Measurements from ENCODE around the gene TNFRSF4.

Gene TNFRSF4

DNA sequence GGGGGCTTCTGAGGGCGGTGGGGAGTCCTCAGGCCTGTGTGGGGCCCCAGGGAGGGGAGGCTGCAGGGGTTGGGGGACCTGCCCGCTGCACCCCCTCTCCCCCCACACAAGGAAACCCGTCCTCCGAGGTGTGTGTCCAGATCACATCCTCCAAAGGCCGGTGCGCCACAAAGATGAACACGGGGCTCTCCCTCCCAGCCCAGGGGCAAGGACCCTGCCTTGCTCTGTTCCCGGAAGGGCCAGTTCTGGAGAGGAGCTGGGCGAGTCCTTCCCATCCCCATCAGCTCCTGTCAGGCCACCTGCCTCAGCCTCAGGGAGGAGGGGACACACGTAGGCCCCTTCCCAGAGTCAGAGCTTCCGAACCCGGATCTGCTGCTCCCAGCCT, 42.8 kb downstream of the TNFRSF4 start:
- H3K4me3 ChIP-seq (ENCODE audit: control insufficient read depth in 1 of 7, extremely low read depth in 1 of 7, insufficient read depth in 4 of 7, low read depth in 2 of 7, low read length in 6 of 7): no peak overlapping the region
- WGBS (ENCODE audit: insufficient coverage): 100% methylated on average over 5 of the region's 12 CpGs
- CTCF ChIA-PET: interaction anchor here (0.6 to 1.0 kb wide), 2 partner anchors 24 to 27 kb away, joined by 3 read pairs; no protein-coding TSS in a partner anchor

DNA sequence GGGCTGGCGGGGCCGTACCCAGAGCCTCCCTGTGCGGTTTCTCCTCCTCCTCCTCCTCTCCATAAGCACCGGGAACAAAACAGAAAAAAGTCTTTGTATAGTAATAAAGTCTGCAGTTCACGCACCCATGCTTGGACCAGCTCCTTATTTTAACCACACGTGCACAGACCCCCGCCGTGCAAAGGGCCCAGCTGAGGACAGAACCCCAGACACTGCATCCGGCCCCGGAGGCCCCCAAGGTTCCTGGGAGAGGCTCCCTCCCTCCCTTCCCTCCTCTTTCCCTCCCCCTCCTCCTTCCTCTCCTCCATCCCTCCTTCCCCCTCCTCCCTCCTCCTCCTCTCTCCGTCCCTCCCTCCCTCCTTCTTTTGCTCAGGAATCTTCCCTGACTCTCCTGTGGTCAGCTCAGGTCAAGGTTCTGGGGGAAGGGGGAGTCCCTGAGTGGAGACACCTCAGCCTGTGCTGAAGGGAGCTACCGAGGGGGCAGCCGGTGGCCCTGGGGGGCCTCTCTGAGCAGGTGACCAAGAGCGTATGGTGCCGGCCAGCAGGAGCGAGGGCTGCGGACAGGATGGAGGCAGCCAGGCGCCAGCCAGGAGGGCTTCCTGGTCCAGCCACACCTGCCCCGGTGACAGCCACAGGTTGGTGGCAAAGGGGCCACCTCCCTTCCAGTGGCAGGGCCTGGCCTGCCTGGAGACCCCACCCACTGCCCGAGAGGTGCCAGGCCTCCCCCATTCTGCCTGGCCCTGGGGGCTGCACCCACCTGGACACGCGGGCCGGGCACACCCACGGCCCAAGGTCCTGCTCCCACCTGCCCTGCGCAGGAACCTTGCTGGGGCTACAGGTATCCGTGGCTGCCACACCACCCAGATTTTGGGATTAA, 43.5 kb downstream of the TNFRSF4 start:
- CTCF ChIA-PET: interaction anchor here (0.6 to 1.8 kb wide), 7 partner anchors 11 to 54 kb away, joined by 3 to 6 read pairs (median 3); no protein-coding TSS in a partner anchor
- 46% methylated on average over 16 of the region's 26 CpGs for WGBS (ENCODE audit: insufficient coverage)
- peaks cover 0 to 66% (median 34%) of the 10 kb centered on the region in 4 experiments for H3K4me1 ChIP-seq (ENCODE audit: control extremely low read depth in 1 of 4, control insufficient read depth in 4 of 4, insufficient read depth in 4 of 4, low read length in 3 of 4)
- H3K9me3 ChIP-seq (ENCODE audit: control extremely low read depth in 1 of 5, control insufficient read depth in 4 of 5, insufficient read depth in 2 of 5, low read depth in 1 of 5, low read length in 4 of 5): peaks cover 0 to 3% (median 0%) of the 10 kb centered on the region in 5 experiments
- DNase-seq: no peak
- POLR2A ChIA-PET: interaction anchor here (0.9 kb wide), 1 partner anchor 9 kb away, joined by 3 read pairs; no protein-coding TSS in a partner anchor
- H3K27ac ChIP-seq (ENCODE audit: insufficient read depth in 1 of 2, low read depth in 1 of 2, low read length in 2 of 2, poor library complexity in 1 of 2, severe bottlenecking in 2 of 2): no peak overlapping the region
- H3K27me3 ChIP-seq (replicated peaks in 2 of 5; ENCODE audit: control insufficient read depth in 4 of 5, insufficient read depth in 5 of 5, low read length in 4 of 5): peaks cover 0 to 31% (median 4%) of the 10 kb centered on the region in 5 experiments
- no peak overlapping the region for H3K4me3 ChIP-seq (ENCODE audit: control insufficient read depth in 1 of 7, extremely low read depth in 1 of 7, insufficient read depth in 4 of 7, low read depth in 2 of 7, low read length in 6 of 7)
- H3K36me3 ChIP-seq (ENCODE audit: control insufficient read depth in 4 of 4, insufficient read depth in 4 of 4, low read length in 3 of 4): no peaks in the 10 kb centered on the region

More for the DNA sequence above, 42.8 kb downstream of the TNFRSF4 start:
- no peak overlapping the region for H3K27ac ChIP-seq (ENCODE audit: insufficient read depth in 1 of 2, low read depth in 1 of 2, low read length in 2 of 2, poor library complexity in 1 of 2, severe bottlenecking in 2 of 2)
- peaks cover 0 to 38% (median 4%) of the 10 kb centered on the region in 5 experiments for H3K27me3 ChIP-seq (replicated peaks in 2 of 5; ENCODE audit: control insufficient read depth in 4 of 5, insufficient read depth in 5 of 5, low read length in 4 of 5)
- H3K36me3 ChIP-seq (ENCODE audit: control insufficient read depth in 4 of 4, insufficient read depth in 4 of 4, low read length in 3 of 4): no peaks in the 10 kb centered on the region
- no peak for DNase-seq
- H3K9me3 ChIP-seq (ENCODE audit: control extremely low read depth in 1 of 5, control insufficient read depth in 4 of 5, insufficient read depth in 2 of 5, low read depth in 1 of 5, low read length in 4 of 5): peaks cover 0 to 3% (median 0%) of the 10 kb centered on the region in 5 experiments
- H3K4me1 ChIP-seq (ENCODE audit: control extremely low read depth in 1 of 4, control insufficient read depth in 4 of 4, insufficient read depth in 4 of 4, low read length in 3 of 4): peaks cover 0 to 60% (median 32%) of the 10 kb centered on the region in 4 experiments
- POLR2A ChIA-PET: no interaction called here

DNA sequence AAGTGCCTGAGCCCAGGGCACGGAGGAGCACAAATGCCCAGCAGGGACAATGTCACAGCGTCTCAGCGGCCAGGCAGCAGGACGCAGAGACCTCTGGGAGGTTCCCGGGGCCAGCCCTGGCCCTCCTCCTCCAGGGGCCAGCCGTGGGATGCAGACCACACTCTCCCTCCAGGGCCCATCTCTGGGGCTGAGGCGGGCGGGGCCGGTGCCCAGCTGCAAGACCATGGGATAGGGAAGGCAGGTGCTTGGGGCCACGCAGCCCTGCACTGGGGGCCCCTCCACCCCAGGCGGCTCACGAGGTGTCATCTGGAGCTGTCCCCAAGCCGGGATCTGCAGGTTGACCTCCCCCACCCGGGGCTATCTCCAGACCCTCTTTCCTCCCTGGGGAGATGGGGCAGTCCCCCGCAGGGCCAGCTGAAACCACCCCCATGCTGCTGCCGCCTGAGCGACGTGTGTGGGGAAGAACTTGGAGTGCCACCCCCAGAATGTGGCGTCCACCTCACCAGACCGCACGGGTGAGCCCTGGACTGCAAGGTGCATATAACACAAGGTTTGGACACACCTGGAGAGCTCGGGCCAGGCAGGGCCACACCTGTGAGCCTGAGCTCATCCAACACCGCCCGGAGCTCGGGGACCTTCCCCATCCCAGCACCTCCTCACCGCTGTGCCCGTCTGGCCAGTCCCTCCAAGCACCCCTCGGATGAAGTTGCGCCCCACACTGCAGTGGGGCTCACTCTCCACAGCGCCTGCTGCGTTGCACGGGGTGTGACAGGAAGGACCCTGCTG, 44.3 kb downstream of the TNFRSF4 start:
- DNase-seq: no peak
- H3K4me3 ChIP-seq (ENCODE audit: control insufficient read depth in 1 of 7, extremely low read depth in 1 of 7, insufficient read depth in 4 of 7, low read depth in 2 of 7, low read length in 6 of 7): no peak overlapping the region
- ChIA-PET CTCF (interaction anchor here (0.8 to 1.8 kb wide), 5 partner anchors 10 to 53 kb away, joined by 3 to 6 read pairs (median 4); no protein-coding TSS in a partner anchor), POLR2A (interaction anchor here (0.9 to 1.5 kb wide), 3 partner anchors 8 to 43 kb away, joined by 3 to 4 read pairs (median 4); no protein-coding TSS in a partner anchor)
- WGBS (ENCODE audit: insufficient coverage): 75% methylated on average over 21 of the region's 32 CpGs
- no peak overlapping the region for H3K27ac ChIP-seq (ENCODE audit: insufficient read depth in 1 of 2, low read depth in 1 of 2, low read length in 2 of 2, poor library complexity in 1 of 2, severe bottlenecking in 2 of 2)
- peaks cover 0 to 66% (median 34%) of the 10 kb centered on the region in 4 experiments for H3K4me1 ChIP-seq (ENCODE audit: control extremely low read depth in 1 of 4, control insufficient read depth in 4 of 4, insufficient read depth in 4 of 4, low read length in 3 of 4)
- peaks cover 0 to 30% (median 4%) of the 10 kb centered on the region in 5 experiments for H3K27me3 ChIP-seq (replicated peaks in 2 of 5; ENCODE audit: control insufficient read depth in 4 of 5, insufficient read depth in 5 of 5, low read length in 4 of 5)
- no peaks in the 10 kb centered on the region for H3K9me3 ChIP-seq (ENCODE audit: control extremely low read depth in 1 of 5, control insufficient read depth in 4 of 5, insufficient read depth in 2 of 5, low read depth in 1 of 5, low read length in 4 of 5)
- no peaks in the 10 kb centered on the region for H3K36me3 ChIP-seq (ENCODE audit: control insufficient read depth in 4 of 4, insufficient read depth in 4 of 4, low read length in 3 of 4)

DNA sequence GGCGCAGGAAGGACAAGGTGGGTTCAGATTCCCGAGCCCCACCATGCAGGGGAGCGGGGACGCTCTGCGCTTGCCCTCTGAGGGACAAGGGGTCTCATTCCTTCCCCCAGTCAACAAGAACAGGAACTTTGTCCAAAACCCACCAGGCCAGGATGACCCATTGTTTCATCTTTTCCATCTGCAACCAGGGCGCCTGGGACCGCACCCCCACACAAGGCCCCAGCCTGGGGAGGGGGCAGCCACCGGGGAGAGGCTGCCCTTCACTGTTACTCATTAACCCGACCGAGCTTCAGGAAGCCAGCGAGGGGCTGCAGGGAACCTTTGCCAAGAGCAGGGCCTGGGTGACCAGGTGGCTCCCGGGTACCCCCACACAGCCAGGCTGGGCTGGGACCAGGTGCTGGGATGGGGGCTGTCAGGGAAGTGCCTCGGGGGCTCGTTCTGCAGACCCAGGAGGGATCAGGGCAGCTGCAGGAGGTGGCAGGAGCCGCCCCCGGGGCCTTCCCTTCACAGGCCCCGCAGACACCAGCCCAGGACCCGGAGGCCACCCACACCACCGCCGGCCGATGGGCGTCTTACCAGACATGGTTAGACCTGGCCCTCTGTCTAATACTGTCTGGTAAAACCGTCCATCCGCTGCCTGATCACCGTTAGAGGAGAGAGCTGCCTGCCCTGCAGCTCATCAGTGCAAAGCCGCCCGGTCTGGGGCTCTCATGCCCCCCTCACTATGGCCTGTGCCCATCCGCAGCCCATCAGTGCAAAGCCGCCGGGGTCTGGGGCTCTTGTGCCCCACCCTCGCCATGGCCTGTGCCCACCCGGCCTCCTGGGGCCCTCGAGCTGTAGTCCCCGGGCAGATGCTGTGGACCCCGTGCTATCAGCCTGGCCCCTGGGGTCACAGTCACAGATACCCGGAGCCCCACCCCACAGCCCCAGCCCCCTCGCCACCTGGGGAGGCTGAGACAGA, 45.2 kb downstream of the TNFRSF4 start:
- ChIA-PET POLR2A (interaction anchor here (0.9 to 1.5 kb wide), 3 partner anchors 8 to 44 kb away, joined by 3 to 4 read pairs (median 4); no protein-coding TSS in a partner anchor), CTCF (interaction anchor here (0.6 to 1.8 kb wide), 4 partner anchors 9 to 109 kb away, joined by 3 to 6 read pairs (median 4); no protein-coding TSS in a partner anchor)
- Histone ChIP-seq H3K4me3 (ENCODE audit: control insufficient read depth in 1 of 7, extremely low read depth in 1 of 7, insufficient read depth in 4 of 7, low read depth in 2 of 7, low read length in 6 of 7) (no peak overlapping the region), H3K4me1 (ENCODE audit: control extremely low read depth in 1 of 4, control insufficient read depth in 4 of 4, insufficient read depth in 4 of 4, low read length in 3 of 4) (peaks cover 0 to 61% (median 27%) of the 10 kb centered on the region in 4 experiments), H3K36me3 (ENCODE audit: control insufficient read depth in 4 of 4, insufficient read depth in 4 of 4, low read length in 3 of 4) (no peaks in the 10 kb centered on the region), H3K27ac (ENCODE audit: insufficient read depth in 1 of 2, low read depth in 1 of 2, low read length in 2 of 2, poor library complexity in 1 of 2, severe bottlenecking in 2 of 2) (no peak overlapping the region), H3K27me3 (replicated peaks in 2 of 5; ENCODE audit: control insufficient read depth in 4 of 5, insufficient read depth in 5 of 5, low read length in 4 of 5) (peaks cover 0 to 26% (median 2%) of the 10 kb centered on the region in 5 experiments), H3K9me3 (ENCODE audit: control extremely low read depth in 1 of 5, control insufficient read depth in 4 of 5, insufficient read depth in 2 of 5, low read depth in 1 of 5, low read length in 4 of 5) (no peaks in the 10 kb centered on the region)
- 95% methylated on average over 34 of the region's 37 CpGs for WGBS (ENCODE audit: insufficient coverage)
- DNase-seq: no peak

DNA sequence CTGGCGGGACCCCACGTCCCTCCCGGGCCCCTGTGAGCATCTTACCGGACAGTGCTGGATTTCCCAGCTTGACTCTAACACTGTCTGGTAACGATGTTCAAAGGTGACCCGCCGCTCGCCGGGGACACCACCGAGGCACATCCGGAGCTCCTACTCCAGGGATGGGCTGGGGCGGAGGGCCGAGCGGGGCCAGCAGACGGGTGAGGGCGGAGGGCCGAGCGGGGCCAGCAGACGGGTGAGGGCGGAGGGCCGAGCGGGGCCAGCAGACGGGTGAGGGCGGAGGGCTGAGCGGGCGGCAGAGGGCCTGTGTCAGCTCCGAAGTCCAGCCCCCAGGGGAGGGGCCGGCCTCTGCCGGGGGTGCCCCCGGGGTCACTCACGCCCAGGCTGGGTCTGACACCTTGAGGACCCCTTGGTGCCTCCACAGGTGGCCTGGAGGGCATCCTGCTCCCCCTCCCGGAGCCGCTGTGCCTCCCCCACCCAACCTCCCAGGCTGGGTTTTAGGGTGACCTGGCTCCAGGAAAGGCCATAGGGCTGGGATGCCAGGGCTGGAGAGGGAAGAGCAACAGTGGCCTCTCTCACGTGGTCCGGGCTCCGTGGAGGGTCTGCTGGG, 46.0 kb downstream of the TNFRSF4 start:
- ChIA-PET POLR2A (interaction anchor here (1.3 kb wide), 1 partner anchor 11 kb away, joined by 4 read pairs; no protein-coding TSS in a partner anchor), CTCF (interaction anchor here (0.6 kb wide), 1 partner anchor 108 kb away, joined by 3 read pairs; no protein-coding TSS in a partner anchor)
- H3K4me3 ChIP-seq (ENCODE audit: control insufficient read depth in 1 of 7, extremely low read depth in 1 of 7, insufficient read depth in 4 of 7, low read depth in 2 of 7, low read length in 6 of 7): no peak overlapping the region
- no peaks in the 10 kb centered on the region for H3K36me3 ChIP-seq (ENCODE audit: control insufficient read depth in 4 of 4, insufficient read depth in 4 of 4, low read length in 3 of 4)
- H3K27me3 ChIP-seq (replicated peaks in 2 of 5; ENCODE audit: control insufficient read depth in 4 of 5, insufficient read depth in 5 of 5, low read length in 4 of 5): peaks cover 0 to 23% (median 0%) of the 10 kb centered on the region in 5 experiments
- no peaks in the 10 kb centered on the region for H3K9me3 ChIP-seq (ENCODE audit: control extremely low read depth in 1 of 5, control insufficient read depth in 4 of 5, insufficient read depth in 2 of 5, low read depth in 1 of 5, low read length in 4 of 5)
- H3K27ac ChIP-seq (ENCODE audit: insufficient read depth in 1 of 2, low read depth in 1 of 2, low read length in 2 of 2, poor library complexity in 1 of 2, severe bottlenecking in 2 of 2): no peak overlapping the region
- DNase-seq: no peak
- WGBS (ENCODE audit: insufficient coverage): 92% methylated on average over 28 of the region's 36 CpGs
- H3K4me1 ChIP-seq (ENCODE audit: control extremely low read depth in 1 of 4, control insufficient read depth in 4 of 4, insufficient read depth in 4 of 4, low read length in 3 of 4): peaks cover 0 to 54% (median 20%) of the 10 kb centered on the region in 4 experiments

DNA sequence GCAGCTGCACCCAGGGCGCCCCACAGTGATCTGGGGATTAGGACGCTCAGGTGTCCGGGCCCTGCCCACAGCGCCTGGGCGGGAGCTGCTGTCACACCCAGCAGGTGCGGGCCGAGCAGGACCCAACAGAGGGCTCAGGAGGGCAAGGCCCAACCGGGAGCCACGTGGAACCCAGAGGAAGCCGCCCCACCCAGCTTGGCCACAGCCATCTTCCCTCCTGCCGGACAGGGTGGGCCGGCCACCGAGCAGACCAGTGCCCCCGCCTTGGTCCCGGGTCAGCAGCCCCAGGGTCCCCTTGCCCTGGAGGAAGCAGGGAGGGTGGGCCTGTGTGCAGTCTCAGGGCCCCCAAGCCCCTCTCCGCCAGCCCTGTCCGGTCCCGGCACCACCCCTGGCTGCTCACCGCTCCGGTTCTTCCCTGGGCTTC, 46.5 kb downstream of the TNFRSF4 start:
- DNase-seq: no peak
- Histone ChIP-seq H3K4me3 (ENCODE audit: control insufficient read depth in 1 of 7, extremely low read depth in 1 of 7, insufficient read depth in 4 of 7, low read depth in 2 of 7, low read length in 6 of 7) (no peak overlapping the region), H3K4me1 (ENCODE audit: control extremely low read depth in 1 of 4, control insufficient read depth in 4 of 4, insufficient read depth in 4 of 4, low read length in 3 of 4) (peaks cover 0 to 54% (median 19%) of the 10 kb centered on the region in 4 experiments), H3K9me3 (ENCODE audit: control extremely low read depth in 1 of 5, control insufficient read depth in 4 of 5, insufficient read depth in 2 of 5, low read depth in 1 of 5, low read length in 4 of 5) (no peaks in the 10 kb centered on the region), H3K27ac (ENCODE audit: insufficient read depth in 1 of 2, low read depth in 1 of 2, low read length in 2 of 2, poor library complexity in 1 of 2, severe bottlenecking in 2 of 2) (no peak overlapping the region), H3K27me3 (replicated peaks in 2 of 5; ENCODE audit: control insufficient read depth in 4 of 5, insufficient read depth in 5 of 5, low read length in 4 of 5) (peaks cover 0 to 24% (median 0%) of the 10 kb centered on the region in 5 experiments), H3K36me3 (ENCODE audit: control insufficient read depth in 4 of 4, insufficient read depth in 4 of 4, low read length in 3 of 4) (no peaks in the 10 kb centered on the region)
- ChIA-PET POLR2A (no interaction called here), CTCF (no interaction called here)
- WGBS (ENCODE audit: insufficient coverage): 88% methylated on average over 19 of the region's 20 CpGs
